Measurements from ENCODE around the gene MAML2. TPM values are rescaled to one million over a fixed set of nuclear protein-coding genes. Genes with fewer than 3 reads are reported as not detected.

Gene MAML2
- total RNA-seq, 1 experiment from 2014 or later = 2.7 TPM

- H3K4me3 Mint-ChIP-seq = no peak overlapping the region; a peak in 1 of 5 replicates
- no peak overlapping the region for H3K56ac ChIP-seq (ENCODE audit: insufficient read length, low read depth, low read length)
- no peak overlapping the region for H3K9ac ChIP-seq (ENCODE audit: extremely low read depth, insufficient read length, low read length)
- no peak overlapping the region for H3K27ac Mint-ChIP-seq
- H3K4ac ChIP-seq (ENCODE audit: low read depth, low read length) = no peak overlapping the region
- H2AFZ ChIP-seq (ENCODE audit: low read length) = no peak overlapping the region
- no peaks in the 10 kb centered on the region for H3K79me2 ChIP-seq (ENCODE audit: insufficient read depth, low read length)
- TF ChIP-seq, protein P1, sequence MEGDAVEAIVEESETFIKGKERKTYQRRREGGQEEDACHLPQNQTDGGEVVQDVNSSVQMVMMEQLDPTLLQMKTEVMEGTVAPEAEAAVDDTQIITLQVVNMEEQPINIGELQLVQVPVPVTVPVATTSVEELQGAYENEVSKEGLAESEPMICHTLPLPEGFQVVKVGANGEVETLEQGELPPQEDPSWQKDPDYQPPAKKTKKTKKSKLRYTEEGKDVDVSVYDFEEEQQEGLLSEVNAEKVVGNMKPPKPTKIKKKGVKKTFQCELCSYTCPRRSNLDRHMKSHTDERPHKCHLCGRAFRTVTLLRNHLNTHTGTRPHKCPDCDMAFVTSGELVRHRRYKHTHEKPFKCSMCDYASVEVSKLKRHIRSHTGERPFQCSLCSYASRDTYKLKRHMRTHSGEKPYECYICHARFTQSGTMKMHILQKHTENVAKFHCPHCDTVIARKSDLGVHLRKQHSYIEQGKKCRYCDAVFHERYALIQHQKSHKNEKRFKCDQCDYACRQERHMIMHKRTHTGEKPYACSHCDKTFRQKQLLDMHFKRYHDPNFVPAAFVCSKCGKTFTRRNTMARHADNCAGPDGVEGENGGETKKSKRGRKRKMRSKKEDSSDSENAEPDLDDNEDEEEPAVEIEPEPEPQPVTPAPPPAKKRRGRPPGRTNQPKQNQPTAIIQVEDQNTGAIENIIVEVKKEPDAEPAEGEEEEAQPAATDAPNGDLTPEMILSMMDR (conservative IDR thresholded peaks at IDR 0.05) = no peak
- no peak overlapping the region for H2BK12ac ChIP-seq (ENCODE audit: insufficient read length, low read depth, low read length)
- no peak overlapping the region for H4K5ac ChIP-seq (ENCODE audit: insufficient read length, low read depth, low read length)
- H3K36me3 Mint-ChIP-seq (ENCODE audit: insufficient read depth in 1 of 3, low read depth in 3 of 3) = peaks cover 16 to 23% (median 18%) of the 10 kb centered on the region in 3 experiments; a peak in 6 of 7 replicates
- no peak overlapping the region for H3K23ac ChIP-seq (ENCODE audit: insufficient read length, low read depth, low read length)
- H3K14ac ChIP-seq (ENCODE audit: insufficient read depth, low read length) = no peak overlapping the region
- no peak overlapping the region for H4K8ac ChIP-seq (replicated peaks; ENCODE audit: insufficient read length, low read depth, low read length)
- no peak overlapping the region for H2AK5ac ChIP-seq (ENCODE audit: insufficient read length, low read length)
- peaks cover 6% of the 10 kb centered on the region for H3K23me2 ChIP-seq (ENCODE audit: insufficient read length, low read depth, low read length, poor library complexity, severe bottlenecking)
- H3K9me3 Mint-ChIP-seq = peaks cover 17% of the 10 kb centered on the region in 2 experiments
- no peak overlapping the region for H3T11ph ChIP-seq (ENCODE audit: low read length)
- H2BK120ac ChIP-seq (ENCODE audit: low read depth, low read length, poor library complexity, severe bottlenecking) = no peak overlapping the region
- no CpG with 5 or more reads among the region's 3 CpGs for WGBS (ENCODE audit: extremely low coverage, insufficient read length, low lambda C conversion rate)
- H3K4me2 ChIP-seq (ENCODE audit: insufficient read depth, insufficient read length, low read length) = no peak overlapping the region
- no peak overlapping the region for H3K27ac ChIP-seq (ENCODE audit: insufficient read length, low read depth, low read length)
- no peaks in the 10 kb centered on the region; the same call in 1 of the 2 replicates for H3K4me1 ChIP-seq (ENCODE audit: insufficient read depth, low read length)
- peaks cover 2% of the 10 kb centered on the region for H3K79me1 ChIP-seq (ENCODE audit: insufficient read depth, low read depth, low read length, poor library complexity, severe bottlenecking)
- no peaks in the 10 kb centered on the region for H3K9me3 ChIP-seq (ENCODE audit: control insufficient read depth, low read depth, low read length)
- H3K18ac ChIP-seq (ENCODE audit: insufficient read length, low read depth, low read length) = no peak overlapping the region
- no peaks in the 10 kb centered on the region for H3K27me3 Mint-ChIP-seq (ENCODE audit: low read depth)
- no peak overlapping the region for H2BK5ac ChIP-seq (ENCODE audit: insufficient read length, low read length)
- H2BK15ac ChIP-seq (ENCODE audit: low read depth, low read length) = no peak overlapping the region
- no peak overlapping the region for H4K91ac ChIP-seq (ENCODE audit: insufficient read length, low read depth, low read length)
- no peak for DNase-seq
- no peaks in the 10 kb centered on the region for H4K20me1 ChIP-seq (ENCODE audit: control insufficient read depth, insufficient read depth, insufficient read length)
- peaks cover 15 to 16% of the 10 kb centered on the region in 2 experiments for H3K4me1 Mint-ChIP-seq
- H3K27me3 ChIP-seq (ENCODE audit: insufficient read depth, low read length) = no peaks in the 10 kb centered on the region
- no peak overlapping the region for H2BK20ac ChIP-seq (ENCODE audit: low read depth, low read length, poor library complexity, severe bottlenecking)
Observed at GRCh38 chr11:96391698-96392307, 48.8 kb upstream of the MAML2 start.
